Bronchial epithelial cell (primary cell): Measurements from ENCODE around the gene EME2. TPM values are rescaled to one million over a fixed set of nuclear protein-coding genes. Genes with fewer than 3 reads are reported as not detected.

ENCODE experiments used
- DNase-seq: peaks from one replicate; pipeline ENCODE4 v3.0.0-alpha.2; 2010; ENCODE audit warnings: low read depth
- FAIRE-seq: peaks from 2 replicates; lab custom pipeline; 2011; peaks lifted over from hg19 to GRCh38; lab: Jason Lieb, UNC
- H3K27me3 ChIP-seq: 2 replicates; pipeline ENCODE4 v1.5.1; 2011; ENCODE audit warnings: low read length; ENCODE audit not compliant: control insufficient read depth, insufficient read depth
- H3K36me3 ChIP-seq: 2 replicates; pipeline ENCODE4 v1.5.1; 2011; ENCODE audit warnings: low read length; ENCODE audit not compliant: control insufficient read depth, insufficient read depth
- H3K4me3 ChIP-seq: 2 replicates; pipeline ENCODE4 v1.5.1; 2011; ENCODE audit warnings: mild to moderate bottlenecking, low read depth, low read length, control low read depth
- total RNA-seq: library from RNA; depleted of rRNA; stranded (reverse); fragments of >200 nt; gene quantifications from 2 replicates; pipeline ENCODE4 v1.2.1, GENCODE V29; 2014
- TF ChIP-seq, protein P1 (sequence below): IDR thresholded peaks from 2 replicates; pipeline ENCODE4 v1.5.1; 2011; ENCODE audit warnings: mild to moderate bottlenecking, moderate library complexity, low read length, control low read depth, inconsistent platforms; ENCODE audit not compliant: insufficient read depth, severe bottlenecking

Gene EME2
- total RNA-seq, 1 donor from 2014 or later, result 5.8 TPM

DNA sequence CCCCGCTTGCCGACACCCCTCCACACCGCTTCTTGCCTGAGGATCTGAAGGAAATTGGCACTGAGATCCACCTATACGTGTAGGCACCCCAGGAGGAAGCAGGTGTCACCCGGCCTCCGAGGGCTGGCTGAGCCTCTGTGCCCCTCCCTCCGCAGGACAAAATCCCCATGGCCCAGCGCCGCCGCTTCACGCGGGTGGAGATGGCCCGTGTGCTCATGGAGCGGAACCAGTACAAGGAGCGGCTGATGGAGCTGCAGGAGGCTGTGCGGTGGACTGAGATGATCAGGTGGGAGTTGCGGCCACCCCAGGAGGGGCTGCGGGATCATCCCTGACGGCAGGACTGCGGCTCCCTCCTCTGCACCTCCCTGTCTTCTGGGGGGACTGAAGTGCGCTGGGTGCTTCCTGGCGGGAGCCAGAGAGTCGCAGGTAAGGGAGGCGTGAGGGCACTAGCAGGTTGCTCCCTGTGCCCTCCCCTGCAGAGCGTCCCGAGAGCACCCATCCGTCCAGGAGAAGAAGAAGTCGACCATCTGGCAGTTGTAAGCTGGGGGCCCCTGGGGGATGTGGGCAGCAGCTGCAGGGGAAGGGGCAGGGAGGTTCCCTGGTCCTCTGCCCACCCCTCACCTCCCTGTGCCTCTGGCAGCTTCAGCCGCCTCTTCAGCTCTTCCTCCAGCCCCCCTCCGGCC is 10.3 kb upstream of the EME2 start:
- Histone ChIP-seq H3K36me3 (peaks cover 40% of the 10 kb centered on the region), H3K4me3 (no peak overlapping the region), H3K27me3 (no peaks in the 10 kb centered on the region)
- DNase-seq (no peak), FAIRE-seq (no peak)
- TF ChIP-seq, protein P1, sequence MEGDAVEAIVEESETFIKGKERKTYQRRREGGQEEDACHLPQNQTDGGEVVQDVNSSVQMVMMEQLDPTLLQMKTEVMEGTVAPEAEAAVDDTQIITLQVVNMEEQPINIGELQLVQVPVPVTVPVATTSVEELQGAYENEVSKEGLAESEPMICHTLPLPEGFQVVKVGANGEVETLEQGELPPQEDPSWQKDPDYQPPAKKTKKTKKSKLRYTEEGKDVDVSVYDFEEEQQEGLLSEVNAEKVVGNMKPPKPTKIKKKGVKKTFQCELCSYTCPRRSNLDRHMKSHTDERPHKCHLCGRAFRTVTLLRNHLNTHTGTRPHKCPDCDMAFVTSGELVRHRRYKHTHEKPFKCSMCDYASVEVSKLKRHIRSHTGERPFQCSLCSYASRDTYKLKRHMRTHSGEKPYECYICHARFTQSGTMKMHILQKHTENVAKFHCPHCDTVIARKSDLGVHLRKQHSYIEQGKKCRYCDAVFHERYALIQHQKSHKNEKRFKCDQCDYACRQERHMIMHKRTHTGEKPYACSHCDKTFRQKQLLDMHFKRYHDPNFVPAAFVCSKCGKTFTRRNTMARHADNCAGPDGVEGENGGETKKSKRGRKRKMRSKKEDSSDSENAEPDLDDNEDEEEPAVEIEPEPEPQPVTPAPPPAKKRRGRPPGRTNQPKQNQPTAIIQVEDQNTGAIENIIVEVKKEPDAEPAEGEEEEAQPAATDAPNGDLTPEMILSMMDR, result no peak

DNA sequence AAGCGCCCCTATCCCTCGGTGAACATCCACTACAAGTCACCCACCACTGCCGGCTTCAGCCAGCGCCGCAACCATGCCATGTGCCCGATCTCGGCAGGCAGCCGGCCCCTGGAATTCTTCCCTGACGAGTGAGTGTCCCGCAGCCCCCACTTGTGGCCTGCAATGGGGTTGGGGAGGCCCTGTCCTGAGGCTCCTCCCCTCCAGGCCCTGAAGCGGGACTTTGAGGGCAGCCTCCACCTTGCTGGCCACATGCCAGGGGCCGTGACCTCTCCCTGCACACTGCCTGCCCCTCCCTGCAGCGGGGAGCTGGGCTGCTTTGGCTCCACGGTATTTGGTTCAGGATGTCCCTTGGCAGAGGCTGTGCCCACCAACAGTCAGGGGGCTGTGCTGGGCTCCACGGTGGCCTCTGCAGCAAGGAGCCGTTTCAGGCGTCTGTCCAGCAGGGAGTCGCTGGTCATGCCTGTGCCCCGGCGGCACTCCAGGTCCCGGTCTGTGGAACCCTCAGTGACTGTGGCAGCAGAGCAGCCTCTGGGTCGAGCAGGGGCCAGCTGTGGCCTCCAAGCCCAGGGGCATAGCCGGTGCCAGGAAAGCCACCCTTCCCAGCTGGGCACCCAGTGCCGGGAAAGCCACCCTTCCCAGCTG is 9.6 kb upstream of the EME2 start:
- H3K36me3 ChIP-seq, result peaks cover 47% of the 10 kb centered on the region
- no peaks in the 10 kb centered on the region for H3K27me3 ChIP-seq
- no peak for FAIRE-seq
- H3K4me3 ChIP-seq, result no peak overlapping the region
- TF ChIP-seq, protein P1, result no peak
- no peak for DNase-seq

GRCh38 chr16:1763521-1764511 is 8.8 kb upstream of the EME2 start:
- no peak for DNase-seq
- FAIRE-seq, result no peak
- Histone ChIP-seq H3K27me3 (no peaks in the 10 kb centered on the region), H3K4me3 (no peak overlapping the region), H3K36me3 (peaks cover 48% of the 10 kb centered on the region)
- TF ChIP-seq, protein P1, result peak; percentile 66

GRCh38 chr16:1764971-1765370 is 7.6 kb upstream of the EME2 start:
- DNase-seq (no peak), FAIRE-seq (no peak)
- H3K27me3 ChIP-seq, result no peaks in the 10 kb centered on the region
- peaks cover 47% of the 10 kb centered on the region for H3K36me3 ChIP-seq
- no peak overlapping the region for H3K4me3 ChIP-seq
- TF ChIP-seq, protein P1, result no peak

DNA sequence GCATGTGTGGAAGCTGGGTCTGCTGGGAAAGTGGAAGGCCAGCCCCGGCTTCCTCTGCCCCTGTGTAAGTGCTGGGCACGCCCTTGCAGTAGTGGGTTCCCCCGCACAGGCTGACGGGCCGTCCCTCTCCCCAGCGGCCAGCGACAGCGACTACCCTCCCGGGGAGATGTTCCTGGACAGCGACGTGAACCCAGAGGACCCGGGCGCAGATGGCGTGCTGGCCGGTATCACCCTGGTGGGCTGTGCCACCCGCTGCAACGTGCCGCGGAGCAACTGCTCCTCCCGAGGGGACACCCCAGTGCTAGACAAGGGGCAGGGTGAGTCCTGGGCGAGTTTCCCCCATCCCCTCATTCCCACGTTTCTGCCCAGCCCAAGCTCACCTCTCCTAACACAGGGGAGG is 6.8 kb upstream of the EME2 start:
- Histone ChIP-seq H3K4me3 (no peak overlapping the region), H3K36me3 (peaks cover 44% of the 10 kb centered on the region), H3K27me3 (no peaks in the 10 kb centered on the region)
- DNase-seq (no peak), FAIRE-seq (no peak)
- TF ChIP-seq, protein P1, result no peak
